GM08714 (cell line): ENCODE measurements around the gene RGS1.

Source experiments
- H3K4me3 ChIP-seq: fragments of 200-500 bp; sonication (Bioruptor generic); 2 replicates; pipeline ENCODE4 v1.5.1; 2014; ENCODE audit warnings: mild to moderate bottlenecking, low read length, inconsistent platforms
- ZNF274 ChIP-seq: IDR thresholded peaks from 2 replicates; pipeline ENCODE4 v1.6.1; 2012; ENCODE audit warnings: mild to moderate bottlenecking, low read depth, low read length

Gene RGS1

GRCh38 chr1:192565946-192566345, 9.6 kb upstream of the RGS1 start:
- TF ChIP-seq ZNF274, result no peak
- no peak overlapping the region for H3K4me3 ChIP-seq

DNA sequence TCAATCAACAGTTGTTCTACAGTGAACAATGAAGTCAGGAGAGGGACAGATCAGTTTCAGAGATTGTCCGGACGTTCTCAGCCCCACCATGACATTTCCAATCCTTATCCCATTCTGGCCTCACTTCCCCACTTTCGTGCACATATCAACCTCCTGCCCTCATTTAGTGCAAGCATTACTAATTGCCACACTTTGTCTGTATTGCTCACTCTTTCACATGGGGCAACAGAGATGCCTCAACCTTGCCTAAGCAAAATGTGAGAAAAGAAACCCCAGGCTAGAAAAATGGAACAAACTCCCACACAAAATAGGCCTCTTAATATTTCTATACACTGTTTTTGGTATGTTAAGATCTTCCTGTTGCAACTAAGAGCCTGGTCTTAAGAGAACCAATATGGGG, 8.9 kb upstream of the RGS1 start:
- no peak for TF ChIP-seq ZNF274
- no peak overlapping the region for H3K4me3 ChIP-seq

GRCh38 chr1:192568063-192568462, 7.5 kb upstream of the RGS1 start:
- no peak overlapping the region for H3K4me3 ChIP-seq
- TF ChIP-seq ZNF274, result no peak

DNA sequence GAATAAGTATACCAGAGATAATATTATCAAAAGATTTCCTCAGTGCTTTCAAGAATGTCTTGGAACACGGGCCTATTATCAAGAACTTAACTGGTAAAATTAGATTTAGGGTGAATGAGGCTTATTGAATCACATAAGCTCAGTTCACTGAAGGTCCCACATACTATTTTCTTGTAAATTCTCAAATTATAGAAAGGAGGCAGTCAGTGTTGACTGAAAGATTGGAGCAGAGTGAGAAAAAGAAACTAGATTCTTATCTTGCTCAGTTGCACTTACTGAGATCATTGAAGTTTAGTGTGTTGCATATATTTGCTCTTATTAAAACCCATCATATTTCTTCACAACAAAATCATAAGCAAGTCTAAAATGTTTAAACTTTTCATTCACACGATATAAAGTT, 3.9 kb upstream of the RGS1 start:
- no peak overlapping the region for H3K4me3 ChIP-seq
- no peak for TF ChIP-seq ZNF274

DNA sequence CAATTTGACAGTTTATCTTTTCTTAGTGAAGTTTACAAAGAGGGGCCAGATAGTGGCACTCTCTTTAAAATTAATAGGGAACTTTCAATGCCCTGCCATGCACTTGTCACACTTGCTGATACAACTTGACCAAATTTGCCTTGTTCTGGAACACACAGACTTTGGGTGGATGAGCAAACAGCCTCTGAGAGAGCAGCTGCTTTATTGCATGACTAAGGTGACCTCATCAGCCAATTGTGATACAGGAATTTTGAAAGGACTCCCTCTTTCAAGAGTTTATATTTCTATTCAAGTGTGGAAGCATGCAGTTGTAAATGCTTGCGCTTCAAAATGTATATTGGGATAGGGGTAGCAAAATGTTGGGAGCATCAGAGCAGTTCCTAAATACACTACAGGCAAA, 2.1 kb upstream of the RGS1 start:
- H3K4me3 ChIP-seq, result no peak overlapping the region
- TF ChIP-seq ZNF274, result no peak

DNA sequence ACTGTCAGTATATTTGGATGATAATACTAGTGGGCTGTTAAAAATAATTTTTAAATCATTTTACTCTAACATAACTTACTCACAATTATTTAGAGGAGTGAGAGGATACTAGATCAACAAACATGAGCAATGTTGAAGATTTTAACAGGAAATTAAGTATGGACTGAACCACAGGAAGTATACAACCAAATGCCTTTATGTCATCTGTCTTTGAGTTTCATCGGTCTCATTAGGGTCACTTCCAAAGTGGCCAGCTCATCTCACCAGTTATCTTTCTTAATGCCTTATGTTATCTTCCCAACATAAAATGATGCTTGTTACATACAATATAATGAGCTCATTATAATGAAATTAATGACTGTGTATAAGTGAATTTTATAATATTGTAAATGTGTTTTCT, 1.5 kb upstream of the RGS1 start:
- no peak for TF ChIP-seq ZNF274
- H3K4me3 ChIP-seq, result no peak overlapping the region

DNA sequence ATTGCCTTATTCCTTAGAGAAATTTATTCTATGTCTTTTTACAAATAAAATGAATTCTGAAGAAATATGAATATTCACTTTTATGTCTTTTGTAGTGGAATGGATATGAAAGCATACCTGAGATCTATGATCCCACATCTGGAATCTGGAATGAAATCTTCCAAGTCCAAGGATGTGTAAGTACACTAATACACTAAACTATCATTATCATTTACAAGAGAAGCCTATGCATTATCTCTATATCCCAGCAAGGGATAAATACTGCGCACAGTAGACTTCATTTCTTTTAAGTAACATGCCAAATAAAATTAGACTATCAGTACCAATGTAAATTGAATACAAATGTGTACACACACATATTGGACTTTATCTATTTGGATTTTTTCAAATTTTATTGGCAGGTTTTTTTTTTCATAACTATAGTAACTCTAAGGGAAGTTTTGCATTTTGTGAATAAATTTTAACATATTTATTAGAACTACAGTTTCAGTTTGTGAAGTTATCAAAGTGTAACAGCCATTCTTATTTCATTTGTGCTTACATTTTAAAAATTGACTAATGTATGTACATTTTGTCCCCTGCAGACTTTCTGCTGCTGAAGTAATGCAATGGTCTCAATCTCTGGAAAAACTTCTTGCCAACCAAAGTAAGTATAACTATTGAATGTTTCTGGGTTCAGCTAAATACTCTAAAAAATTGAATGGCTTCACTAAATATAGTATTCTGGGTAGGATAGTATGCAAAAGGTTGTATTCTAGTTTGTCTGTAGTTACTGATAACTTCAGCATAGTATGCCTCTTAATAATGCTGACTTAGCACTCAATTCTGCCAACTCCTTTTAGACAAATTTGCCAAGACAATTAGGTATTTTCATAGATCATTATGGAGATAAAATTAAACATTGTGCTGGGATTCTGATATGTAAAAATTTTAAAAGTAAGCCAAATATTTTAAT, 894 bp downstream of the RGS1 start:
- TF ChIP-seq ZNF274, result no peak
- H3K4me3 ChIP-seq, result peak overlapping the region; percentile 100; the same call in 1 of the 2 replicates

GRCh38 chr1:192577145-192578140, 1.9 kb downstream of the RGS1 start:
- peak overlapping the region; percentile 100 for H3K4me3 ChIP-seq
- no peak for TF ChIP-seq ZNF274

DNA sequence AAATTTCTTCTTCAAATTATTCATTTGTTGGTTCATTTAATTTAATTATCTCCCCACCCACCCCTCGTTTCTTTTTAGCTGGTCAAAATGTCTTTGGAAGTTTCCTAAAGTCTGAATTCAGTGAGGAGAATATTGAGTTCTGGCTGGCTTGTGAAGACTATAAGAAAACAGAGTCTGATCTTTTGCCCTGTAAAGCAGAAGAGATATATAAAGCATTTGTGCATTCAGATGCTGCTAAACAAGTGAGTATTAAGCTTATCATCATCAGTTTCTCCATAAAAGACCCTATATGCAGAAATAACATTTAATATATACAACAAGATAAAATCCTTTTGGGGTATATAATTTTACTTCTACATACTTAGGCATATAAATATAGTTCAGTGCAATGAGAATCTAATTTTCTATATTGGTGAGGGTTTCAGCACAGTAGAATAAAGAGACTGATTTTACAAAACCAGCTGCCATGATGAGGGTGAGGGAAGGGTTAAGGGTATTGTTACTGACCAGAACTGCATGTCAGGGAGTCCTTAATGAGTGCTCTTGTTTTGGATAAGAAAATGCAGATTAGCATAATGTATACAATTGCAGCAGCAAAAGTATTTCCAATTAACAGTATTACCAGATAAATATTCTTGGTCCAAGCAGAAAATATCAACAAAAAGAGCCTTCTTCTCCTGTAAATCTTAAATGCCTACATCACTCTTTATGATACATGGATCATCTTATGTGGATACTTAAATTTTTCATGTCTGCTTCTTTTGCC, 2.8 kb downstream of the RGS1 start:
- TF ChIP-seq ZNF274, result no peak
- peak overlapping the region; percentile 100; the same call in 1 of the 2 replicates for H3K4me3 ChIP-seq

- no peak for TF ChIP-seq ZNF274
- peak overlapping the region; percentile 100 for H3K4me3 ChIP-seq
Measured at GRCh38 chr1:192579010-192579738, 3.6 kb downstream of the RGS1 start.

DNA sequence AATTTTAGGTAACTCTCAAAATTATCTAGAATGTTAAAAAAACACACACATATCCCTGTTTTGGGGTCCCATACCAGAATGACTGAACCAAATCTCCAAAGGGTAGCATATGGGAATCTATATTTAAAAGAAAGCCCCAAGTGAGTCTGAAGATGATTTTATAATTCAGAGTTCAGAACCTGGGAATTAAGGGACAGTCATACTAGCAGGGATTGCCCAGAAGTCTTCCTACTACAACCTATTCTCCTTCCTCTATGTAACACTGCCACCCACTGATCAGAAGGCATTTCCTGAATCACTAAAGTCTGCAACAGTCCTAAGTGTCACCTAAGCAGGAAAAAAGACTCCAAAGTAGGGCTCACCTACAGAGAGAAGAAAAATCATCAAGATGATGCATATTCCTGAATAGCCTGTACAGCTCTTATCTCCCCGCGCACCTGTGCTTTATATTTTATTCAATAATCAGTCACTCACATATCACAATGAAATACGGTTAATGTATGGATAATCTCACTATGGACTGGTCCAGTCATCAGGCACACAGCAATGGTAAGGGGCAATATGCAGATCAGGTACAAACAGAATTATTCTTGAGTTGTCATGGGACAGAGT, 4.9 kb downstream of the RGS1 start:
- no peak for TF ChIP-seq ZNF274
- peak overlapping the region; percentile 100; the same call in 1 of the 2 replicates for H3K4me3 ChIP-seq

DNA sequence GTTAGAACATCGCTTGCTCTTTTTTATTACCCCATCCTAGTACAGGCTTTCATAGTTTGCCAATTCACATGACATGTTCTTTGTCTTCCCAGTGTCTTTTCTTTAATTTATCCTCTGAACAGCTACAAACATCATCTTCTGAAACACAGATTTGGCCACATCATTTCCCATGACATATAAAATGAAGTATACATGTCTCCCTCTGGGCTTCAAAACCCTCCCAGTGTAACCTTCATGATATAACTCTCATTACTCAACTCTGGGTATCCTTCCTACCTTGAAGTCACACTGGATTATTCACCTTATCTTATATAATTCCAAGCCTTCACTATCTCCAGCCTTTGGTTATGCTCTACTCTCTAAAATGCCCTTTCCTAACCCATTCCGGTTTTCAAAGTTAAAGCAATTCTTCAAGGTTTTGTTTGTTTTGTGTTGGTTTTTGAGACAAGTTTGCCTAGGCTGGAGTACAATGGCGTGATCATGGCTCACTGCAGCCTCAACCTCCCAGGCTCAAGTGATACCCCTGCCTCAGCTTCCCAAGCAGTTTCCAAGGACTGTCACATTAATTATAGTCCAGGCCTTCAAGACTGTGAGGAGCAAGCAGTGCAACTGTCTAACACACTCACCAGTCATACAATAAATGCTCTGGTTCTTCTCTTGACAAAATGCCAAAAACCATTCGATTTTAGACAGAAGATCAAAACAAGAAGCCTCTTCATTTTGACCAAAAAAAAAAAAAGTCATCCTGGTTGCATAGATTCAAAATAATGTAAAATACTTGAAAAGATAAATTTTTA, 5.8 kb downstream of the RGS1 start:
- no peak overlapping the region for H3K4me3 ChIP-seq
- no peak for TF ChIP-seq ZNF274
